ENCODE data around the gene B3GALT5.
A peak's percentile ranks its signal among the peaks of the same experiment; 100 is the strongest.

B3GALT5 gene

DNA sequence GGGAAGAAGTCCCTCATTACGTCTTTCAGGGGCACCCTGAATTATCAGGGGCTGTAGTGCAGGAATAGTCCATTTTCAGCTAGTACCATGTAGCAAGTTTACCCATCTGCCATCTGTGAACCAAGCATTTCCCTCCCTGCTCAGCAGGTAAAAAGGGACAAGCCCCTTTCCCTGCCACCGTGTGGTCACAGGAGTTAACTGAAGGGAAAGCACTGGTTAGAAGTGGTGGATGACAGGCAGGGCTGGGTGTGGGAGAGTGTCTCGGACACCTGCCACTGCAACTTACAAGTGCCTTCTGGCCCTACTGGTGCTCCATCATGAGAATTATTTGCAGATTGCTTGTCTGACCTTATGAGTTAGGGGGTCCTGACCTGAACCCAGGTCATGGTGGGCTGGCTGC lies 100.2 kb downstream of the B3GALT5 start:
- DNase-seq (no peak), ATAC-seq (no peak)

DNA sequence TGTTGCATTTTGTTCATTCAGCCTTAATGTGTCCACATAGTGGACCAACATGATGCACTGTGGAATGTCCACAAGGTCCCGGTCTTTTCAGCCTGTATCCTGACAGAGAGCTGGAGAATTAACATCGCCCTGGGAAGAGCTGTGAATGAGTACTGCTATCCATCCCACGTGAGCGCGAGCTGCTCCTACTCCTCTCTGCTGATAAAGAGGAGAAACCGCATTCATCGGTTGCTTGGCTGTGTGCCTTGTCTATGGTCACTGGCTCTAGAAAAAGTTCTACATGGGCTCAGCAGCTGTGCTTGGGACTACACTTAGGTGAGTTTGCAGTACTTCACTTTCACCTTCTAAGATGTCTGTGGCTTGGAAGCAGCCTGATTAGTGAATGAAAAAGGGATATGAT lies 101.2 kb downstream of the B3GALT5 start:
- no peaks in the 10 kb centered on the region for H3K9me3 Mint-ChIP-seq
- H3K27me3 Mint-ChIP-seq: peaks cover 22% of the 10 kb centered on the region
- no peak overlapping the region for H3K4me3 Mint-ChIP-seq
- no peak for ATAC-seq
- no peaks in the 10 kb centered on the region for H3K4me1 Mint-ChIP-seq
- H3K27ac Mint-ChIP-seq: no peak overlapping the region
- no peak for DNase-seq

More for the DNA sequence above, 100.2 kb downstream of the B3GALT5 start:
- no peak overlapping the region for H3K27ac Mint-ChIP-seq
- H3K4me1 Mint-ChIP-seq: no peaks in the 10 kb centered on the region
- H3K4me3 Mint-ChIP-seq: no peak overlapping the region
- H3K9me3 Mint-ChIP-seq: no peaks in the 10 kb centered on the region
- peaks cover 14% of the 10 kb centered on the region for H3K27me3 Mint-ChIP-seq

DNA sequence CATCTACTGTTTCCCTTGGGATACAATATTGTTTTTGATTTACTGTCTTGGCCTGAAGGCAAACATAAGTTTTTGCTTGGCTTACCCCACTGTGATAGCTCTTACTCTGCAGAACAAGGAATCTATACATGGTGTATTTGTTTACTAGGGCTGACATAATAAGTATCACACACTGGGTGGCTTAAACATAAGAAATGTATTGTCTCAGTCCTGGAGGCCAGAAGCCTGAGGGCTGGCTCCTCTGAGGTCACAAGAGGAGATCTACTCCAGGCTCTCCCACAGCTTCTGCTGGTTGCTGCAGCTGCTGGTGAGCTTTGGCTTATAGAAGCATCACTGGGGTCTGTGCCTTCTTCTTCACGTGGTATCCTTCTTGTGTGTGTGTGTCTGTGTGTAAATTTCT lies 101.6 kb downstream of the B3GALT5 start:
- peaks cover 27% of the 10 kb centered on the region for H3K27me3 Mint-ChIP-seq
- H3K27ac Mint-ChIP-seq: no peak overlapping the region
- no peak for DNase-seq
- H3K9me3 Mint-ChIP-seq: no peaks in the 10 kb centered on the region
- ATAC-seq: no peak
- no peaks in the 10 kb centered on the region for H3K4me1 Mint-ChIP-seq
- H3K4me3 Mint-ChIP-seq: no peak overlapping the region

DNA sequence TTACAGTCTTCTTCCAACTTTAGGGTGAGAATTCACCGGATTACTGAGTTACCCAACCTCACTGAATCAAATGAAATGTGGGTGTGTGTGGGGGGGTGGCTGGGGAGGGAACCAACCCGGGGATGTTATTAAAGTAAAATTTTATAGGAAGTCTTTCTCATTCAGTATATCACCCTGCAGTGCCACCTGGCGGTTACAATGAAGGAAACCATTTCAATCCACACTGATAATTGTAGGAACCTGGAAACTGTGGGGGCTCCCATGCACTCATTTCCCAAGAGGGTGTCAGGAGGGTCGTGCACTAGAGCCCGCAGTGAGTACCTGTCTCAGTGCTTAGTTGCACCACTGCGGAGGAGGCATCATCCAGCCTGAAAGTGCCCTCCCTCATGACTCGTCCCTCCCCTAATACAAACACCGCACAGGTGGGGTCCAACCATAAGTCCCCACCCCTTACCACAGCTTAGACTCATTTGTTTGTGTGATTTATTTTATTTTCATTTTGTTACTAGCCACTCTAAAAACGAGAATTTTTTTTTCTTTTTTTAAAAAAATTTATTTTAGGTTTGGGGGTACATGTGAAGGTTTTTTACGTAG lies 103.2 kb downstream of the B3GALT5 start:
- no peak for ATAC-seq
- Mint-ChIP-seq H3K9me3 (no peaks in the 10 kb centered on the region), H3K27ac (no peak overlapping the region), H3K27me3 (peaks cover 28% of the 10 kb centered on the region), H3K4me1 (no peaks in the 10 kb centered on the region), H3K4me3 (no peak overlapping the region)
- peak; percentile 18 to 27 for DNase-seq

DNA sequence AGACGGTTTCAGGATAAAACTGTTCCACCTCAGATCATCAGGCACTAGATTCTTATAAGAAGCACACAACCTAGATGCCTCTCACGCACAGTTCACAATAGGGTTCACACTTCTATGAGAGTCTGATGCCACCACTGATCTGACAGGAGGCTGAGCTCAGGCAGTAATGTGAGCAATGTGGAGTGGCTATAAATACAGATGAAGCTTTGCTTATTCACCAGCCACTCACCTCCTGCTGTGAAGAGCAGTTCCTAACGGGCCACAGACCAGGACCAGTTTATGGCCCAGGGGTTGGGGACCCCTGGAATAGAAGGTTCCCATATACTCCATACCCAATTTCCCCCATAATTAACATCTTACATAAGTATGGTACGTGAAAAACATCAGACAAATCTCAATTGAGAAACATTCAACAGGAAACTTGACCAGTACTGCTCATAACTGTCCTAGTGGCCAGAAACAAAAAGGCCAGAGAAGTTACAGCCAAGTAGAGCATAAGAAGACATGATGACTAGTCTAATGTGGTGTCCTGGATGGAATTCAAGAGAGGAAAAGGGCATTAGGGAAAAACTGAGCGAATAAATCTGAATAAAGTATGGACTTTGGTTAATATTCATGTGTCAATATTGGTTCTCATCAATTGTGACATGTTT lies 107.5 kb downstream of the B3GALT5 start:
- Mint-ChIP-seq H3K9me3 (no peaks in the 10 kb centered on the region), H3K4me1 (no peaks in the 10 kb centered on the region), H3K27ac (no peak overlapping the region), H3K4me3 (no peak overlapping the region), H3K27me3 (peaks cover 28% of the 10 kb centered on the region)
- DNase-seq (no peak), ATAC-seq (no peak)

DNA sequence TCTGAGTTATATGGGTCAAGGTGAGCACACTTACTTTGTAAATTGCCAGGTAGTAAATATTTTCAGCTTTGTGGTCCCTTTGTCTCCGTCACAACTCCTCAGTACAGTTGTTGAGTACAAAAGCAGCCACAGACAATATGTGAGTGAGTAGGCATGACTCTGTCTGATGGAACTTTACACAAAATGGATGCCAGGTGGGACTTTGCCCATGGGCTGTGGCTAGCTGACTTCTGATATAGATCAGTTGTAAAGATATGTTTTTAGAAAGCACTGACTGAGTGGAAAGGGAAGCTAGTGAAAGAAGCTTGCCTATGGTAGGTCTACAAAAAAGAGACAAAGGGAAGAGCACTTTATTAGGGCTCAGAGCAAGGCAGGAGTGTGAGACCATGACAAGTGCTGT lies 109.1 kb downstream of the B3GALT5 start:
- DNase-seq (no peak), ATAC-seq (no peak)
- Mint-ChIP-seq H3K4me3 (no peak overlapping the region), H3K4me1 (no peaks in the 10 kb centered on the region), H3K9me3 (no peaks in the 10 kb centered on the region), H3K27ac (no peak overlapping the region), H3K27me3 (peaks cover 21% of the 10 kb centered on the region)

Measured in stimulated activated naive CD8-positive, alpha-beta T cell treated with anti-CD3 and anti-CD28 coated beads, Interleukin-15, amount 100 ng/mL, for 72 hours (primary cell).